K562 (cell line): ENCODE results near the gene C1orf167. TPM values are rescaled to one million over a fixed set of nuclear protein-coding genes. Genes with fewer than 3 reads are reported as not detected.

Experiments used
- BRD4 ChIP-seq: fragments of 200-600 bp; sonication (generic); IDR thresholded peaks from 2 replicates; pipeline ENCODE4 v1.6.1; 2017; ENCODE audit warnings: inconsistent platforms
- DPF2 ChIP-seq: fragments of 450-650 bp; IDR thresholded peaks from 2 replicates; pipeline ENCODE4 v1.6.1; 2016
- EGR1 ChIP-seq: fragments of 450-650 bp; conservative IDR thresholded peaks from 2 replicates; pipeline ENCODE4 v1.6.1; 2017; ENCODE audit warnings: mild to moderate bottlenecking
- HLTF ChIP-seq: fragments of 450-650 bp; IDR thresholded peaks from 2 replicates; pipeline ENCODE4 v1.6.1; 2016
- NR3C1 ChIP-seq: sonication (generic); formaldehyde crosslinking; IDR thresholded peaks from 2 replicates; pipeline ENCODE4 v1.8.1; 2022; ENCODE audit warnings: missing genetic modification reagents
- SIN3B ChIP-seq: fragments of 450-650 bp; IDR thresholded peaks from 2 replicates; pipeline ENCODE4 v1.6.1; 2017; ENCODE audit warnings: low read depth, mild to moderate bottlenecking, moderate library complexity
- TOE1 ChIP-seq, 2 experiments: fragments of 450-650 bp in 1 of 2; sonication (generic) in 1 of 2; formaldehyde crosslinking in 1 of 2; IDR thresholded peaks; 2 replicates each; pipeline versions ENCODE4 v1.7.1 to v1.8.0; 2016 to 2022; ENCODE audit warnings: borderline replicate concordance in 2 of 2, mild to moderate bottlenecking in 2 of 2, antibody characterized with exemption in 1 of 2, inconsistent platforms in 1 of 2, low read depth in 1 of 2, missing genetic modification reagents in 1 of 2, moderate library complexity in 1 of 2
- ZNF780A ChIP-seq: fragments of 250-450 bp; sonication (Bioruptor Pico); IDR thresholded peaks from 2 replicates; pipeline ENCODE4 v1.5.0; 2021; ENCODE audit warnings: mild to moderate bottlenecking
- polyA plus RNA-seq, 8 experiments: library from polyadenylated mRNA; depleted of rRNA in 4 of 8; stranded (reverse) in 5 of 8; unstranded in 3 of 8; fragments of >200 nt; fragmentation: Nextera tagmentation in 2 of 8; fragmentation: Illumina TruSeq in 1 of 8; extraction: Ambion mirVana in 2 of 8; extraction: Trizol in 1 of 8; gene quantifications; 2 replicates each; pipeline versions ENCODE4 v1.2.1 to v1.2.3, GENCODE V29; 2011 to 2014; ENCODE audit warnings: inconsistent platforms in 1 of 8, missing spikeins in 1 of 8
- total RNA-seq, 7 experiments: library from RNA; depleted of rRNA in 6 of 7; stranded (reverse); fragments of >200 nt in 6 of 7; fragmentation: Illumina TruSeq in 2 of 7; extraction: Trizol in 2 of 7; gene quantifications; 2 replicates each; pipeline versions ENCODE4 v1.2.1 to v1.2.3, GENCODE V29; 2011 to 2021; ENCODE audit warnings: low replicate concordance in 1 of 7
- TF ChIP-seq, protein P1 (sequence below): fragments of 250-450 bp; sonication (Bioruptor Pico); IDR thresholded peaks from 2 replicates; pipeline ENCODE4 v1.4.0; 2020; ENCODE audit warnings: borderline replicate concordance
- TF ChIP-seq, protein P2 (sequence below), 2 experiments: fragments of 450-650 bp; IDR thresholded peaks; 2 replicates each; pipeline ENCODE4 v1.6.1; 2016; ENCODE audit warnings: mild to moderate bottlenecking in 2 of 2, borderline replicate concordance in 1 of 2, low read depth in 1 of 2, moderate library complexity in 1 of 2
- TF ChIP-seq, protein P3 (sequence below): fragments of 450-650 bp; formaldehyde crosslinking; IDR thresholded peaks from 2 replicates; pipeline ENCODE4 v1.4.0; 2020; ENCODE audit warnings: mild to moderate bottlenecking, moderate library complexity
- TF ChIP-seq, protein P4 (sequence below): fragments of 450-650 bp; IDR thresholded peaks from 2 replicates; pipeline ENCODE4 v1.6.1; 2016; ENCODE audit warnings: low read depth, mild to moderate bottlenecking, moderate library complexity

Gene C1orf167
- total and polyA plus RNA-seq, 9 of the 15 experiments (the other 6 are each of a cell fraction or from before 2014, with no cell fraction given) = 0.22 to 0.86 (median 0.31) TPM; not detected in 2

DNA sequence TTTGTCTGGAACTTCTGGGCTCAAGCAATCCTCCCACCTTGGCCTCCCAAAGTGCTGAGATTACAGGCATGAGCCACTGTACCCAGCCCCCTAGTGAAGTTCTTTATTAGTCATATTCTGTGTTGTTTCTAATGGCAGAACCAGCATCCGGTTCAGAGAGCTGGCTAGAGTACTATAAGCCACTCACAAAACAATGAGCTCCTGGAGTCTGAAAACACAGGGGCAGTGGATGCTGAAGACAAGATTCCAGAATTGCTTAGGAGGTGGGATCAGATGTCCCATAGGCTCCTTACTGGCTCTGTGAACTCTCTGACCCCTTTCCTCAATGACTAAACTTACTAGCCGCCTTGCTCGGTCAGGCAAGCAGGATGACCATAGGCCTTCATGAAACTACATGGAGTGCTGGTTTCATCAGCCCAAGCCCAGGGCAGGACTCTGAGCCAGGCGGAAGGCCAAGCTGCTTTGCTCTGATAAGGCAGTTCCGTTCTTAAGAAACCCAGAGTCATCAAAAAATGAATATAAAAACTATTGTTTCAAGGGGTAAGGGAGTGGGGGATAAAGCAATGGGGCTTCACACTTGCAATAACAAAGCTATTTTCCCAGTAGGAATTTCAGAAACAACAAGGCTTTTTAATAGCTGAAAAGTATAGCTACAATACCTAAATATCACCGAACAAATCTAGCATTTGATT lies 35.7 kb downstream of the C1orf167 start (continued):
- TF ChIP-seq, protein P1, sequence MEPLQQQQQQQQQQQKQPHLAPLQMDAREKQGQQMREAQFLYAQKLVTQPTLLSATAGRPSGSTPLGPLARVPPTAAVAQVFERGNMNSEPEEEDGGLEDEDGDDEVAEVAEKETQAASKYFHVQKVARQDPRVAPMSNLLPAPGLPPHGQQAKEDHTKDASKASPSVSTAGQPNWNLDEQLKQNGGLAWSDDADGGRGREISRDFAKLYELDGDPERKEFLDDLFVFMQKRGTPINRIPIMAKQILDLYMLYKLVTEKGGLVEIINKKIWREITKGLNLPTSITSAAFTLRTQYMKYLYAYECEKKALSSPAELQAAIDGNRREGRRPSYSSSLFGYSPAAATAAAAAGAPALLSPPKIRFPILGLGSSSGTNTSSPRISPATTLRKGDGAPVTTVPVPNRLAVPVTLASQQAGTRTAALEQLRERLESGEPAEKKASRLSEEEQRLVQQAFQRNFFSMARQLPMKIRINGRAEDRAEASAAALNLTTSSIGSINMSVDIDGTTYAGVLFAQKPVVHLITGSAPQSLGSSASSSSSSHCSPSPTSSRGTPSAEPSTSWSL = no peak
- no peak for TF ChIP-seq HLTF
- TF ChIP-seq SIN3B = no peak
- TF ChIP-seq, protein P2, sequence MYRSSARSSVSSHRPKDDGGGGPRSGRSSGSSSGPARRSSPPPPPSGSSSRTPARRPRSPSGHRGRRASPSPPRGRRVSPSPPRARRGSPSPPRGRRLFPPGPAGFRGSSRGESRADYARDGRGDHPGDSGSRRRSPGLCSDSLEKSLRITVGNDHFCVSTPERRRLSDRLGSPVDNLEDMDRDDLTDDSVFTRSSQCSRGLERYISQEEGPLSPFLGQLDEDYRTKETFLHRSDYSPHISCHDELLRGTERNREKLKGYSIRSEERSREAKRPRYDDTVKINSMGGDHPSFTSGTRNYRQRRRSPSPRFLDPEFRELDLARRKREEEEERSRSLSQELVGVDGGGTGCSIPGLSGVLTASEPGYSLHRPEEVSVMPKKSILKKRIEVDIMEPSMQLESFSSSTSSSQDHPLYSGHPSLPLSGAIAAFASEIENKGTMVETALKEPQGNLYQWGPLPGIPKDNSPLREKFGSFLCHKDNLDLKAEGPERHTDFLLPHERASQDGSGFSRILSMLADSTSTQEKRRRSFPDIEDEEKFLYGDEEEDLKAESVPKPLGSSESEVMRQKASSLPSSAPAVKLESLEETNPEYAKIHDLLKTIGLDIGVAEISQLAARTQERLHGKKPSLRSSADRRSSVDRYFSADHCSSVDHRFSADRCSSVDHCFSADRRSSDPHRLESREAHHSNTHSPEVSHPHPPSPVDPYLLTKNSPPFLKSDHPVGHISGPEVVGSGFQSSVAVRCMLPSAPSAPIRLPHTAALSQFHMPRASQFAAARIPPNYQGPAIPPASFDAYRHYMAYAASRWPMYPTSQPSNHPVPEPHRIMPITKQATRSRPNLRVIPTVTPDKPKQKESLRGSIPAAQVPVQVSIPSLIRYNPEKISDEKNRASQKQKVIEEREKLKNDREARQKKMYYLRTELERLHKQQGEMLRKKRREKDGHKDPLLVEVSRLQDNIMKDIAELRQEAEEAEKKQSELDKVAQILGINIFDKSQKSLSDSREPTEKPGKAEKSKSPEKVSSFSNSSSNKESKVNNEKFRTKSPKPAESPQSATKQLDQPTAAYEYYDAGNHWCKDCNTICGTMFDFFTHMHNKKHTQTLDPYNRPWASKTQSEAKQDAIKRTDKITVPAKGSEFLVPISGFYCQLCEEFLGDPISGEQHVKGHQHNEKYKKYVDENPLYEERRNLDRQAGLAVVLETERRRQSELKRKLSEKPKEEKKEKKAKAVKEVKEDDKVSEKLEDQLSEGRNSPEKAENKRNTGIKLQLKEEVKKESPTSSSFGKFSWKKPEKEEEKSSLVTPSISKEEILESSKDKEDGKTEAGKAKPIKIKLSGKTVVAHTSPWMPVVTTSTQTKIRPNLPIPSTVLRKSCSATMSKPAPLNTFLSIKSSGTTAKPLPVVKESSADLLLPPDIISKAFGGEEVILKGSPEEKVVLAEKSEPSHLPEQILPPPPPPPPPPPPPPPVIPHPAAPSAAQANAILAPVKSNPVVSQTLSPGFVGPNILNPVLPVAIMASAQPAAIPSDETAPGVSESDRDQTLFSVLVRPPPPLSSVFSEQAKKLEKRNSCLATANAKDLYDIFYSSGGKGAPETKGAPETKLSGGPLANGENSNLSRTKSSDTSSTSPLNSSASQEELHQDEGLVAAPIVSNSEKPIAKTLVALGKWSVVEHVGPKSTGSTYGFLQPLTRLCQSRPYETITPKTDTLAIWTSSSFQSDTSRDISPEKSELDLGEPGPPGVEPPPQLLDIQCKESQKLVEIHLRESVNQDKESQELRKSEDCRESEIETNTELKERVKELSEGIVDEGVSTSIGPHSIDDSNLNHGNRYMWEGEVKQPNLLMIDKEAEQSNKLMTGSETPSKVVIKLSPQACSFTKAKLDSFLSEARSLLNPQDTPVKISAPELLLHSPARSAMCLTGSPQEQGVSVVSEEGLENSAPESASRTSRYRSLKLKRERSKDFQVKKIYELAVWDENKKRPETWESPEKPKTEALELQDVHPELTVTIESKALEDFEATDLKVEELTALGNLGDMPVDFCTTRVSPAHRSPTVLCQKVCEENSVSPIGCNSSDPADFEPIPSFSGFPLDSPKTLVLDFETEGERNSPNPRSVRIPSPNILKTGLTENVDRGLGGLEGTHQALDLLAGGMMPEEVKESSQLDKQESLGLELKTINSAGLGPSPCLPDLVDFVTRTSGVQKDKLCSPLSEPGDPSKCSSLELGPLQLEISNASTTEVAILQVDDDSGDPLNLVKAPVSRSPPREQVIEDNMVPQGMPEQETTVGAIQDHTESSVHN (IDR thresholded peaks at IDR 0.05; ENCODE audit: borderline replicate concordance in 1 of 2, low read depth in 1 of 2) = peak in 1 of 2 experiments; percentile 56; a peak in 1 of 4 replicates
- TF ChIP-seq DPF2 = peak; percentile 95
- TF ChIP-seq NR3C1 (CRISPR knock-in tag) = no peak
- TF ChIP-seq ZNF780A (CRISPR knock-in tag) = no peak
- TF ChIP-seq BRD4 = 0 out of 2 replicates have a peak, but pooled peaks have one; percentile 85
- TF ChIP-seq EGR1 = no peak
- TF ChIP-seq, protein P3, sequence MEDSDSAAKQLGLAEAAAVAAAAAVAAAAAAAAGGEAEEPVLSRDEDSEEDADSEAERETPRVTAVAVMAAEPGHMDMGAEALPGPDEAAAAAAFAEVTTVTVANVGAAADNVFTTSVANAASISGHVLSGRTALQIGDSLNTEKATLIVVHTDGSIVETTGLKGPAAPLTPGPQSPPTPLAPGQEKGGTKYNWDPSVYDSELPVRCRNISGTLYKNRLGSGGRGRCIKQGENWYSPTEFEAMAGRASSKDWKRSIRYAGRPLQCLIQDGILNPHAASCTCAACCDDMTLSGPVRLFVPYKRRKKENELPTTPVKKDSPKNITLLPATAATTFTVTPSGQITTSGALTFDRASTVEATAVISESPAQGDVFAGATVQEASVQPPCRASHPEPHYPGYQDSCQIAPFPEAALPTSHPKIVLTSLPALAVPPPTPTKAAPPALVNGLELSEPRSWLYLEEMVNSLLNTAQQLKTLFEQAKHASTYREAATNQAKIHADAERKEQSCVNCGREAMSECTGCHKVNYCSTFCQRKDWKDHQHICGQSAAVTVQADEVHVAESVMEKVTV (CRISPR knock-in tag) = peak; percentile 29; the same call in 1 of the 2 replicates
- TF ChIP-seq, protein P4, sequence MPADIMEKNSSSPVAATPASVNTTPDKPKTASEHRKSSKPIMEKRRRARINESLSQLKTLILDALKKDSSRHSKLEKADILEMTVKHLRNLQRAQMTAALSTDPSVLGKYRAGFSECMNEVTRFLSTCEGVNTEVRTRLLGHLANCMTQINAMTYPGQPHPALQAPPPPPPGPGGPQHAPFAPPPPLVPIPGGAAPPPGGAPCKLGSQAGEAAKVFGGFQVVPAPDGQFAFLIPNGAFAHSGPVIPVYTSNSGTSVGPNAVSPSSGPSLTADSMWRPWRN = peak; percentile 57; the same call in 1 of the 2 replicates
- no peak for TF ChIP-seq TOE1 (IDR thresholded peaks at IDR 0.05; ENCODE audit: borderline replicate concordance)
- no peak for TF ChIP-seq TOE1 (CRISPR knock-in tag; IDR thresholded peaks at IDR 0.05; ENCODE audit: borderline replicate concordance, low read depth)
